T-helper 2 cell treated with Interferon-gamma antibody and Interleukin-4, amounts not matched to agents 100 ng/mL and 5 ng/mL, for 36 hours (primary cell): Measurements from ENCODE around the gene ZIC1. TPM values are rescaled to one million over a fixed set of nuclear protein-coding genes. Genes with fewer than 3 reads are reported as not detected.

Source experiments
- intact Hi-C: fragments of 100-400 bp; cut with micrococcal nuclease; formaldehyde crosslinking; loops from one replicate; pipeline ENCODE4 v1.15.1; 2023
- total RNA-seq: library from RNA; stranded (reverse); gene quantifications from 2 replicates; pipeline ENCODE4 v1.2.3, GENCODE V29; 2022

ZIC1 gene
- total RNA-seq, 1 donor from 2014 or later = not detected

GRCh38 chr3:147407498-147408187, 1.5 kb upstream of the ZIC1 start:
- intact Hi-C loops = loop anchor here (2.0 kb wide), 1 partner anchor 13 kb away; no protein-coding TSS in a partner anchor

DNA sequence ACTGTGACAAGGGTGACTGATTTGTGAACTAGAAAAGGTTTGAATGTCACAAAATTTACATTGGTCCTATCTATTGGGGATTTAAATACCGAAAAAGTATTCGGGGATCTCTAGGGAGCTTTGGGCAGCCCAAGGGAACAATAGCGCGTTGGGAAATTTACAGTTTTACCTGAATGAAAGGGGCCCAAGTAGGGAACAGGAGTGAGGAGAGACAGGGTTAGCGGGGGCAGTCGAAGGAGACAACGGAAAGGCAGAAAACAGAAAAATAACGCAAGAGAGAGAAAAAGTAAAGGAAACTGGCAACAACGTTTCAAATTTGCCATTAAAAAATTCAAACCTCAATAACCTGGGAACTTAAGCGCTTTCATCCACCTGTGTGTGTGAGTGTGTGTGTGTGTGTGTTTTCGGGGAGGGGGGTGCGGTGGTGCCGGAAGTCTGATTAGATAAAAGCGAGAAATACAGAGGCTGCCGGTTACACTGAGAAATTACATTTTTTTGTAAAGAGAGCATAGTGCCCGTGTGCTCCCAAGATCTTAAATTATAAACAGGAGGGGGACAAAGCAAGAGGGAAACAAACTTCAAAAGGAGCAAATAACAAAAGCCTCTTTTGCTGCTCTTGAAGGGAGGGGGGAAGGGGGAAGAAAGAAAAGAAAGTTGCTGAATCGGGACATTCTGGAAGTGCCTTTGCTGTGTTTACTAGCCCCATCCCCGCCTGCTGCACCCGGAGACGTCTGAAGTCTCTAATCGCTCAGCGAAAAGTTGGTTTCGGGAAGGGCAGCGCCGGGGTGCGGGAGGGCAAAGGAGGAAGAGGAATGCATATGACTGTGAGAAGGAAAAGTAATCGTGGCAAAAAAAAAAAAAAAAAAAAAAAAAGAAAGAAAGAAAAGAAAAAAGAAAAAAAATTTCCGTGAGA, 721 bp upstream of the ZIC1 start:
- intact Hi-C loops = no loop called here

GRCh38 chr3:147410116-147410525, 956 bp downstream of the ZIC1 start:
- intact Hi-C loops = loop anchor here (2.0 kb wide), 2 partner anchors 21 to 55 kb away; no protein-coding TSS in a partner anchor

- intact Hi-C loops = loop anchor here (2.0 kb wide), 2 partner anchors 22 to 56 kb away; no protein-coding TSS in a partner anchor
Measured at GRCh38 chr3:147410526-147411237, 1.5 kb downstream of the ZIC1 start.

GRCh38 chr3:147411238-147411814, 2.2 kb downstream of the ZIC1 start:
- intact Hi-C loops = loop anchor here (2.0 kb wide), 2 partner anchors 23 to 57 kb away; no protein-coding TSS in a partner anchor

DNA sequence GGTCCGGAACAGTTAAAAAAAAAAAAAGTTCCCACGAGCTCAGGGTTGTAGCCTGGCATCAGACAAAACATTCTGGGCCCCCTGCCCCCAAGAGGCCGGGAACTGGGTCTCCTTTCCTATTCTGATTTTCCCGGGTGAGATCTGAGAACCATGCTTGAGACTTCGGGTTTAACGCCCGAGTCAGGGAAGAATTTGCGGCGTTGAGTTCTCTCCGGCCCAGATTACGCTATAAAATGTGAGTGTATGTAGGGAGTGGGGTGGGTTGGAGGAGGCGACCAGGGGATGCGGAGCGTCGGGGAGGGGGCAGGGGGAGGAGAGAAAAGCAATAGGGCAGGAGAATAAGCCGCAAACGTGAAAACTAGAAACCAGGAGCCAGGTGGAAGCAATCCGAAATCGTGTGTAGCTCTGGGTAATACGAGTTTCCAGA, 2.7 kb downstream of the ZIC1 start:
- intact Hi-C loops = loop anchor here (1.0 to 2.0 kb wide), 4 partner anchors 10 to 57 kb away; no protein-coding TSS in a partner anchor

- intact Hi-C loops = loop anchor here (1.0 to 2.0 kb wide), 2 partner anchors 10 to 18 kb away; no protein-coding TSS in a partner anchor
Measured at GRCh38 chr3:147412261-147412916, 3.2 kb downstream of the ZIC1 start.

DNA sequence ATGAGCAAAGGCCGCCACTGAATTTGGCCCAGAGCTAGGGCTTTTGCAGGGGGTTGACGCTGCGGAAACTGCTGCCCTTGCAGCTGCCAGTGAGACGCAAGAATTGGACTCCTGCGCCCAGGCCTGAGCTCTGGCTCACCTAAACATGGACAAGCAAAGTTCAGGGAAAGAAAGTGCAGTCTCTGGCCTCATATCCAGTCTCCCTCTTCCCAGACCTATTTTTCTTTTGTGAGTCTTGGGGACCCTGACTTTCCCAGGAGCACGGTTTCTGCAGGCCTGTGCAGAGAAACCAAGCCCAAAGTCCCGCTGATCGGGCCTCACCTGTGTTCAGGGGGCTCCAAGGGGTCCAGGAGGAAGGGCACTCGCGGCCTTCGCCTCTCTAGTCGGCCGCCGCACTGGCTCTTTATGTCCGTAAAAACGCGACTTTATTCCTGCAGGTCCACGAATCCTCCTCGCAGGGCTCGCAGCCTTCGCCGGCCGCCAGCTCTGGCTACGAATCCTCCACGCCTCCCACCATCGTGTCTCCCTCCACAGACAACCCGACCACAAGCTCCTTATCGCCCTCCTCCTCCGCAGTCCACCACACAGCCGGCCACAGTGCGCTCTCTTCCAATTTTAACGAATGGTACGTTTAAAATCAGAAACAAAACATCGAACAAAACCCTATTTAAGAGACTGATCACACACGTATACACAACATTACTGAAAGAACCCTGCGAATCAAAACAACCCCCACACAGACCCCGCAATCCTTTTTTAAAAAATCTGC, 3.9 kb downstream of the ZIC1 start:
- intact Hi-C loops = loop anchor here (1.0 to 2.0 kb wide), 2 partner anchors 9 to 18 kb away; no protein-coding TSS in a partner anchor

- intact Hi-C loops = loop anchor here (2.0 kb wide), 1 partner anchor 19 kb away; no protein-coding TSS in a partner anchor
Measured at GRCh38 chr3:147413686-147414389, 4.7 kb downstream of the ZIC1 start.

GRCh38 chr3:147414390-147415138, 5.4 kb downstream of the ZIC1 start:
- intact Hi-C loops = loop anchor here (5.0 kb wide), 1 partner anchor 37 kb away; no protein-coding TSS in a partner anchor

- intact Hi-C loops = loop anchor here (5.0 kb wide), 1 partner anchor 38 kb away; no protein-coding TSS in a partner anchor
Measured at GRCh38 chr3:147415286-147415685, 6.1 kb downstream of the ZIC1 start.

DNA sequence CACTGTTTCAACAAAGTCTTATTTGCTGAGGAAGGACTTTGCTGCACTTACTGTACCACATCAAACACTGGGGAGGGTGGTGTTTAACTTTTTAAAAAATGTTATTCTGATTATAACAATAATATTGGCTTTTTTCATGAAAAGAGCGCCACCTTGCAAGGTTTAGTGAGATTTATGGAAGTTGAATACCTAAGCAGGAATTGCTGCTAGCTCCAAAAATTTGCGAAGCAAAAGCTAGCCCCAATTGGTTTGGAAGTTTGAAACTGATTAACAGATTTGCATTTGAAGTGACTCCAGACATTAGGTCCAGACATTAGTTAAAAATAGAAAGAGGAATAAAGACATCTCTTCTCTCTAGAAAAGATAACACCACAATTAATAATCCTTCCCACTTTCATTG, 6.7 kb downstream of the ZIC1 start:
- intact Hi-C loops = loop anchor here (2.0 to 5.0 kb wide), 2 partner anchors 39 to 57 kb away; no protein-coding TSS in a partner anchor

- intact Hi-C loops = loop anchor here (2.0 to 5.0 kb wide), 2 partner anchors 40 to 58 kb away; no protein-coding TSS in a partner anchor
Measured at GRCh38 chr3:147416931-147417330, 7.8 kb downstream of the ZIC1 start.

- intact Hi-C loops = loop anchor here (2.0 to 5.0 kb wide), 2 partner anchors 40 to 59 kb away; no protein-coding TSS in a partner anchor
Measured at GRCh38 chr3:147417551-147418295, 8.6 kb downstream of the ZIC1 start.

- intact Hi-C loops = loop anchor here (5.0 kb wide), 1 partner anchor 41 kb away; no protein-coding TSS in a partner anchor
Measured at GRCh38 chr3:147418371-147418781, 9.2 kb downstream of the ZIC1 start.

- intact Hi-C loops = loop anchor here (5.0 kb wide), 1 partner anchor 42 kb away; no protein-coding TSS in a partner anchor
Measured at GRCh38 chr3:147418808-147419701, 9.9 kb downstream of the ZIC1 start.
